Esophagus muscularis mucosa (tissue), 4 donors: ENCODE measurements around the gene SNAPC2.

Experiments
- EP300 ChIP-seq: sonication (generic); formaldehyde crosslinking; IDR thresholded peaks from one replicate; pipeline ENCODE4 v1.6.1; 2017; ENCODE audit warnings: antibody characterized with exemption
- POLR2A ChIP-seq: fragments of 450-650 bp; IDR thresholded peaks from one replicate; pipeline ENCODE4 v1.6.1; 2017; ENCODE audit warnings: antibody characterized with exemption, moderate library complexity, mild to moderate bottlenecking, low read depth
- POLR2AphosphoS5 ChIP-seq, 2 donors: sonication (generic); formaldehyde crosslinking; IDR thresholded peaks; one replicate each; pipeline ENCODE4 v1.6.1; 2017; ENCODE audit warnings: antibody characterized with exemption in 2 of 2
- TF ChIP-seq, protein P1 (sequence below), 3 experiments: fragments of 200-600 bp in 2 of 3; fragments of 450-650 bp in 1 of 3; sonication (generic) in 2 of 3; IDR thresholded peaks; one replicate each; pipeline ENCODE4 v1.5.1; 2017 to 2019; ENCODE audit warnings: antibody characterized with exemption in 3 of 3, mild to moderate bottlenecking in 2 of 3, moderate library complexity in 1 of 3

DNA sequence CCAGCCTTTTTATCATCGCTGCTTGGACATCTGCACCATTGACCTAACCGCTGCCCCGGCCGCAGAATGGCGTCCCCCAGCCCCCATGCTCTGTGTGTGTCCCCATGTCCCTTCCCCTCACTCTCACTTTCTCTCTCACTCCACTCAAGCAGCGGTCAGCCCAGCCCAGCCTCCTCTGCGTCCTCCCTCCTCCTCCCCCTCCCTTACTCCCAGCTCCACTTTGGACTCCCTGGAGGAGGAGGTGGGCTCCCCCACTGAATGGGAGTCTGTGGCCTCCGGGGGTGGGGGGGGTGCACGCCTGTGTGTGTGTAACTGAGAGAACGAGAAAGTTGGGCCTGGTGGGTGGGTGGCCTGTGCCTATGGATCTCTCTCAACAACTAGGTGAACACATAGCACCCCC, 14.3 kb upstream of the SNAPC2 start:
- TF ChIP-seq, protein P1, sequence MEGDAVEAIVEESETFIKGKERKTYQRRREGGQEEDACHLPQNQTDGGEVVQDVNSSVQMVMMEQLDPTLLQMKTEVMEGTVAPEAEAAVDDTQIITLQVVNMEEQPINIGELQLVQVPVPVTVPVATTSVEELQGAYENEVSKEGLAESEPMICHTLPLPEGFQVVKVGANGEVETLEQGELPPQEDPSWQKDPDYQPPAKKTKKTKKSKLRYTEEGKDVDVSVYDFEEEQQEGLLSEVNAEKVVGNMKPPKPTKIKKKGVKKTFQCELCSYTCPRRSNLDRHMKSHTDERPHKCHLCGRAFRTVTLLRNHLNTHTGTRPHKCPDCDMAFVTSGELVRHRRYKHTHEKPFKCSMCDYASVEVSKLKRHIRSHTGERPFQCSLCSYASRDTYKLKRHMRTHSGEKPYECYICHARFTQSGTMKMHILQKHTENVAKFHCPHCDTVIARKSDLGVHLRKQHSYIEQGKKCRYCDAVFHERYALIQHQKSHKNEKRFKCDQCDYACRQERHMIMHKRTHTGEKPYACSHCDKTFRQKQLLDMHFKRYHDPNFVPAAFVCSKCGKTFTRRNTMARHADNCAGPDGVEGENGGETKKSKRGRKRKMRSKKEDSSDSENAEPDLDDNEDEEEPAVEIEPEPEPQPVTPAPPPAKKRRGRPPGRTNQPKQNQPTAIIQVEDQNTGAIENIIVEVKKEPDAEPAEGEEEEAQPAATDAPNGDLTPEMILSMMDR (IDR thresholded peaks at IDR 0.05): no peak
- TF ChIP-seq POLR2A (no peak), POLR2AphosphoS5 (IDR thresholded peaks at IDR 0.05) (no peak), EP300 (no peak)
